ENCODE results near the gene RAB11FIP2. TPM values are rescaled to one million over a fixed set of nuclear protein-coding genes. Genes with fewer than 3 reads are reported as not detected.
A peak's percentile ranks its signal among the peaks of the same experiment; 100 is the strongest.

Gene RAB11FIP2
- total RNA-seq, 1 experiment from 2014 or later, result 12.2 TPM

- CTCF ChIA-PET, result no interaction called here
- DNase-seq (ENCODE audit: low spot score), result no peak
- ATAC-seq, result no peak
- Mint-ChIP-seq H3K36me3 (no peaks in the 10 kb centered on the region), H3K9me3 (peaks cover 10% of the 10 kb centered on the region), H3K27ac (no peak overlapping the region), H3K4me3 (no peak overlapping the region), H3K4me1 (peaks cover 13% of the 10 kb centered on the region), H3K27me3 (ENCODE audit: low read depth) (no peaks in the 10 kb centered on the region)
- TF ChIP-seq PREB (CRISPR knock-in tag; IDR thresholded peaks at IDR 0.05; ENCODE audit: borderline replicate concordance), result no peak
- TF ChIP-seq MXD4 (CRISPR knock-in tag; IDR thresholded peaks at IDR 0.05; ENCODE audit: borderline replicate concordance), result no peak
- no peak for TF ChIP-seq ESRRA (CRISPR knock-in tag; IDR thresholded peaks at IDR 0.05; ENCODE audit: borderline replicate concordance)
- TF ChIP-seq MLX (CRISPR knock-in tag; IDR thresholded peaks at IDR 0.05), result no peak
- no peak for TF ChIP-seq TEAD1 (CRISPR knock-in tag; IDR thresholded peaks at IDR 0.05)
- no peak for TF ChIP-seq AFF4 (CRISPR knock-in tag; IDR thresholded peaks at IDR 0.05; ENCODE audit: borderline replicate concordance)
- TF ChIP-seq CREB1 (CRISPR knock-in tag; IDR thresholded peaks at IDR 0.05), result no peak
- POLR2A ChIA-PET, result no interaction called here
Measured at GRCh38 chr10:117996709-117997108, 50.0 kb downstream of the RAB11FIP2 start.

- no peak for DNase-seq (ENCODE audit: low spot score)
- Mint-ChIP-seq H3K27me3 (ENCODE audit: low read depth) (no peaks in the 10 kb centered on the region), H3K4me1 (peaks cover 26% of the 10 kb centered on the region), H3K4me3 (no peak overlapping the region), H3K9me3 (peaks cover 10% of the 10 kb centered on the region), H3K36me3 (no peaks in the 10 kb centered on the region), H3K27ac (no peak overlapping the region)
- ChIA-PET POLR2A (no interaction called here), CTCF (no interaction called here)
- peak; percentile 67 for ATAC-seq
- no peak for TF ChIP-seq ZNF396 (CRISPR knock-in tag; IDR thresholded peaks at IDR 0.05; ENCODE audit: borderline replicate concordance)
- no peak for TF ChIP-seq SOX15 (CRISPR knock-in tag; IDR thresholded peaks at IDR 0.05)
- TF ChIP-seq FOXP1 (CRISPR knock-in tag; IDR thresholded peaks at IDR 0.05; ENCODE audit: borderline replicate concordance), result no peak
- no peak for TF ChIP-seq TEAD1 (CRISPR knock-in tag; IDR thresholded peaks at IDR 0.05)
- TF ChIP-seq ZSCAN18 (CRISPR knock-in tag; IDR thresholded peaks at IDR 0.05), result no peak
- TF ChIP-seq IRF2 (CRISPR knock-in tag; IDR thresholded peaks at IDR 0.05; ENCODE audit: borderline replicate concordance, low read depth), result no peak
- no peak for TF ChIP-seq SMAD3 (CRISPR knock-in tag; IDR thresholded peaks at IDR 0.05; ENCODE audit: borderline replicate concordance)
- no peak for TF ChIP-seq ESRRA (CRISPR knock-in tag; IDR thresholded peaks at IDR 0.05; ENCODE audit: borderline replicate concordance)
- TF ChIP-seq JAZF1 (CRISPR knock-in tag; IDR thresholded peaks at IDR 0.05), result no peak
- no peak for TF ChIP-seq HMGA2 (CRISPR knock-in tag; IDR thresholded peaks at IDR 0.05)
- TF ChIP-seq ZNF263 (CRISPR knock-in tag; IDR thresholded peaks at IDR 0.05; ENCODE audit: low read depth), result no peak
Measured at GRCh38 chr10:117994771-117995170, 52.0 kb downstream of the RAB11FIP2 start.

DNA sequence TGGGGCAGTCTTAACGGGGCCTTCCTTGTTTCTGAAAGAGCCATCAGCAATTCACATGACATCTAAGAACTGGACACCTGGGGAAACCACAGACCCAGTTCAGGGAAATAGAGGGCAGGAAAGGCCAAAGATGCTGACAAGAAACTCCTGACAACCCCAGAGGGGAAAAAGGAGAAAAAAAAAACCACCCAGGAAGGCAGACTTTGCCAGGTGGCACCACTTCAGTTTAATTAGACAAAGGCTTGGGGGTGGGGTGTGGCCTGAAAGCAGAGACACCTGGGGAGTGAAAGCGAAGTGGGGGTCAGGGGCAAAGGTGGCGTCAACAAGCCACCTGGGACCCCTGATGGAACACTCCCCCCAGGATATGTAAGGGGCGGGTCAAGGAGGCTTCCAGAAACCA lies 53.6 kb downstream of the RAB11FIP2 start:
- H3K4me1 Mint-ChIP-seq, result peaks cover 39% of the 10 kb centered on the region
- H3K4me3 Mint-ChIP-seq, result no peak overlapping the region
- H3K27ac Mint-ChIP-seq, result 0 out of 2 replicates have a peak overlapping the region, but pooled peaks have one; percentile 49
- ATAC-seq (peak; percentile 48), DNase-seq (ENCODE audit: low spot score) (no peak)
- H3K36me3 Mint-ChIP-seq, result peaks cover under 1% of the 10 kb centered on the region; the same call in 1 of the 2 replicates
- ChIA-PET CTCF (no interaction called here), POLR2A (no interaction called here)
- H3K27me3 Mint-ChIP-seq (ENCODE audit: low read depth), result no peaks in the 10 kb centered on the region
- H3K9me3 Mint-ChIP-seq, result peaks cover 11% of the 10 kb centered on the region
- TF ChIP-seq ZNF121 (CRISPR knock-in tag; IDR thresholded peaks at IDR 0.05) (no peak), ZBTB21 (CRISPR knock-in tag; IDR thresholded peaks at IDR 0.05; ENCODE audit: borderline replicate concordance) (no peak), JUN (CRISPR knock-in tag; IDR thresholded peaks at IDR 0.05) (no peak), SOX15 (CRISPR knock-in tag; IDR thresholded peaks at IDR 0.05) (no peak), ZNF263 (CRISPR knock-in tag; IDR thresholded peaks at IDR 0.05; ENCODE audit: low read depth) (no peak)
- TF ChIP-seq, protein P1, sequence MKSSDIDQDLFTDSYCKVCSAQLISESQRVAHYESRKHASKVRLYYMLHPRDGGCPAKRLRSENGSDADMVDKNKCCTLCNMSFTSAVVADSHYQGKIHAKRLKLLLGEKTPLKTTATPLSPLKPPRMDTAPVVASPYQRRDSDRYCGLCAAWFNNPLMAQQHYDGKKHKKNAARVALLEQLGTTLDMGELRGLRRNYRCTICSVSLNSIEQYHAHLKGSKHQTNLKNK (CRISPR knock-in tag; IDR thresholded peaks at IDR 0.05), result no peak
- TF ChIP-seq, protein P2, sequence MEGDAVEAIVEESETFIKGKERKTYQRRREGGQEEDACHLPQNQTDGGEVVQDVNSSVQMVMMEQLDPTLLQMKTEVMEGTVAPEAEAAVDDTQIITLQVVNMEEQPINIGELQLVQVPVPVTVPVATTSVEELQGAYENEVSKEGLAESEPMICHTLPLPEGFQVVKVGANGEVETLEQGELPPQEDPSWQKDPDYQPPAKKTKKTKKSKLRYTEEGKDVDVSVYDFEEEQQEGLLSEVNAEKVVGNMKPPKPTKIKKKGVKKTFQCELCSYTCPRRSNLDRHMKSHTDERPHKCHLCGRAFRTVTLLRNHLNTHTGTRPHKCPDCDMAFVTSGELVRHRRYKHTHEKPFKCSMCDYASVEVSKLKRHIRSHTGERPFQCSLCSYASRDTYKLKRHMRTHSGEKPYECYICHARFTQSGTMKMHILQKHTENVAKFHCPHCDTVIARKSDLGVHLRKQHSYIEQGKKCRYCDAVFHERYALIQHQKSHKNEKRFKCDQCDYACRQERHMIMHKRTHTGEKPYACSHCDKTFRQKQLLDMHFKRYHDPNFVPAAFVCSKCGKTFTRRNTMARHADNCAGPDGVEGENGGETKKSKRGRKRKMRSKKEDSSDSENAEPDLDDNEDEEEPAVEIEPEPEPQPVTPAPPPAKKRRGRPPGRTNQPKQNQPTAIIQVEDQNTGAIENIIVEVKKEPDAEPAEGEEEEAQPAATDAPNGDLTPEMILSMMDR (IDR thresholded peaks at IDR 0.05), result no peak
- TF ChIP-seq, protein P3, sequence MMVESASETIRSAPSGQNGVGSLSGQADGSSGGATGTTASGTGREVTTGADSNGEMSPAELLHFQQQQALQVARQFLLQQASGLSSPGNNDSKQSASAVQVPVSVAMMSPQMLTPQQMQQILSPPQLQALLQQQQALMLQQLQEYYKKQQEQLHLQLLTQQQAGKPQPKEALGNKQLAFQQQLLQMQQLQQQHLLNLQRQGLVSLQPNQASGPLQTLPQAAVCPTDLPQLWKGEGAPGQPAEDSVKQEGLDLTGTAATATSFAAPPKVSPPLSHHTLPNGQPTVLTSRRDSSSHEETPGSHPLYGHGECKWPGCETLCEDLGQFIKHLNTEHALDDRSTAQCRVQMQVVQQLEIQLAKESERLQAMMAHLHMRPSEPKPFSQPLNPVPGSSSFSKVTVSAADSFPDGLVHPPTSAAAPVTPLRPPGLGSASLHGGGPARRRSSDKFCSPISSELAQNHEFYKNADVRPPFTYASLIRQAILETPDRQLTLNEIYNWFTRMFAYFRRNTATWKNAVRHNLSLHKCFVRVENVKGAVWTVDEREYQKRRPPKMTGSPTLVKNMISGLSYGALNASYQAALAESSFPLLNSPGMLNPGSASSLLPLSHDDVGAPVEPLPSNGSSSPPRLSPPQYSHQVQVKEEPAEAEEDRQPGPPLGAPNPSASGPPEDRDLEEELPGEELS (CRISPR knock-in tag; IDR thresholded peaks at IDR 0.05), result no peak

Data from WTC11 (cell line).